A549 (cell line): ENCODE data around the gene KLHL13.

ENCODE experiments used
- CHD4 ChIP-seq: fragments of 200-600 bp; sonication (generic); IDR thresholded peaks from 2 replicates; pipeline ENCODE4 v1.6.1; 2016; ENCODE audit warnings: antibody characterized with exemption, mild to moderate bottlenecking, borderline replicate concordance
- EP300 ChIP-seq, 2 experiments: fragments of >200 bp; sonication (Bioruptor Twin); formaldehyde crosslinking; IDR thresholded peaks; 2 replicates in 1 of 2; 3 replicates in 1 of 2; pipeline ENCODE4 v1.6.1; 2016 to 2017
- KDM1A ChIP-seq: fragments of 200-600 bp; sonication (generic); IDR thresholded peaks from 2 replicates; pipeline ENCODE4 v1.6.1; 2016; ENCODE audit warnings: low read depth, mild to moderate bottlenecking
- NR3C1 ChIP-seq: fragments of >200 bp; sonication (Bioruptor Twin); formaldehyde crosslinking; IDR thresholded peaks from 3 replicates; pipeline ENCODE4 v1.6.1; 2017
- POLR2A ChIP-seq: IDR thresholded peaks from 2 replicates; pipeline ENCODE4 v1.6.1; 2012; ENCODE audit warnings: mild to moderate bottlenecking, low read length
- RFX5 ChIP-seq: fragments of 450-650 bp; IDR thresholded peaks from 2 replicates; pipeline ENCODE4 v1.7.1; 2014; ENCODE audit warnings: antibody characterized with exemption, mild to moderate bottlenecking, moderate library complexity
- TF ChIP-seq, protein P1 (sequence below): fragments of >200 bp; sonication (Bioruptor Twin); formaldehyde crosslinking; IDR thresholded peaks from 3 replicates; pipeline ENCODE4 v1.5.1; 2016
- TF ChIP-seq, protein P2 (sequence below): IDR thresholded peaks from 2 replicates; pipeline ENCODE4 v1.6.1; 2012
- TF ChIP-seq, protein P3 (sequence below): fragments of 450-650 bp; IDR thresholded peaks from 2 replicates; pipeline ENCODE4 v1.6.1; 2014; ENCODE audit warnings: antibody characterized with exemption
- TF ChIP-seq, protein P4 (sequence below): fragments of 200-600 bp; sonication (generic); IDR thresholded peaks from 2 replicates; pipeline ENCODE4 v1.6.1; 2016; ENCODE audit warnings: antibody characterized with exemption, mild to moderate bottlenecking, moderate library complexity

DNA sequence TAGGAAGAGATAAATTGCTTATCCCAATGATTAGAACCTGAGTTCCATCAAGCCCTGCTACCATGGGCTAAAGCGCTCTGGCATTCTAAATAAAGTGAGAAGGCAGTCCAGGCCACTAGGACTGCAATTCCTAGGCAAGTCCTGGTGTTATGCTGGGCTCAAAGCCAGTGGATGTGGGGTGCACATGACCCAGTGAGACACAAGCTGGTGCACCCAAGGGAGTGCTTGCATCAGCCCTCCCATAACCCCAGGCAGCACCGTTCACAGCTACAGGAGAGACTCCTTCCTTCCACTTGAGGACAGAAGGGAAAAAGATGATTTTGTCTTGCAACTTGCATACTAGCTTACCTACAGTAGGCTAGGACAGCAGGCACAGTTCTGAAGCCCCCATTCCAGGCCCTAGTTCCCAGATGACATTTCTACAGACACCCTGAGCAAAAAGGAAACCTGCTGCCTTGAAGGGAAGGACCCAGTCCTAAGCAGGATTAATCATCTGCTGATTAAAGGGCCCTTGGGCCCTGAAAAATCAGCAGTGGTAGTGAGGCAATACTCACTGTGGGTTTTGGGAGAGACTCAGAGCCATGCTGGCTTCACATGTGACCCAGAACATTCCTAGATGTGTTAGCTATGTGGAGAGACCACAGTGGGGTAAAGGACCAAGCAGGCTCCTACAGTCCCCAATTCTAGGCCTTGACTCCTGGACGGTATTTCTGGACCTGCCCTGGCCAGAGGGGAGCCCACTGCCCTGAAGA lies 77.8 kb downstream of the KLHL13 start:
- TF ChIP-seq KDM1A = no peak
- TF ChIP-seq, protein P1, sequence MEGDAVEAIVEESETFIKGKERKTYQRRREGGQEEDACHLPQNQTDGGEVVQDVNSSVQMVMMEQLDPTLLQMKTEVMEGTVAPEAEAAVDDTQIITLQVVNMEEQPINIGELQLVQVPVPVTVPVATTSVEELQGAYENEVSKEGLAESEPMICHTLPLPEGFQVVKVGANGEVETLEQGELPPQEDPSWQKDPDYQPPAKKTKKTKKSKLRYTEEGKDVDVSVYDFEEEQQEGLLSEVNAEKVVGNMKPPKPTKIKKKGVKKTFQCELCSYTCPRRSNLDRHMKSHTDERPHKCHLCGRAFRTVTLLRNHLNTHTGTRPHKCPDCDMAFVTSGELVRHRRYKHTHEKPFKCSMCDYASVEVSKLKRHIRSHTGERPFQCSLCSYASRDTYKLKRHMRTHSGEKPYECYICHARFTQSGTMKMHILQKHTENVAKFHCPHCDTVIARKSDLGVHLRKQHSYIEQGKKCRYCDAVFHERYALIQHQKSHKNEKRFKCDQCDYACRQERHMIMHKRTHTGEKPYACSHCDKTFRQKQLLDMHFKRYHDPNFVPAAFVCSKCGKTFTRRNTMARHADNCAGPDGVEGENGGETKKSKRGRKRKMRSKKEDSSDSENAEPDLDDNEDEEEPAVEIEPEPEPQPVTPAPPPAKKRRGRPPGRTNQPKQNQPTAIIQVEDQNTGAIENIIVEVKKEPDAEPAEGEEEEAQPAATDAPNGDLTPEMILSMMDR = no peak
- TF ChIP-seq POLR2A = no peak
- no peak for TF ChIP-seq EP300 (IDR thresholded peaks at IDR 0.05)
- TF ChIP-seq RFX5 = no peak
- no peak for TF ChIP-seq NR3C1
- TF ChIP-seq, protein P2, sequence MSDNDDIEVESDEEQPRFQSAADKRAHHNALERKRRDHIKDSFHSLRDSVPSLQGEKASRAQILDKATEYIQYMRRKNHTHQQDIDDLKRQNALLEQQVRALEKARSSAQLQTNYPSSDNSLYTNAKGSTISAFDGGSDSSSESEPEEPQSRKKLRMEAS = no peak
- TF ChIP-seq, protein P3, sequence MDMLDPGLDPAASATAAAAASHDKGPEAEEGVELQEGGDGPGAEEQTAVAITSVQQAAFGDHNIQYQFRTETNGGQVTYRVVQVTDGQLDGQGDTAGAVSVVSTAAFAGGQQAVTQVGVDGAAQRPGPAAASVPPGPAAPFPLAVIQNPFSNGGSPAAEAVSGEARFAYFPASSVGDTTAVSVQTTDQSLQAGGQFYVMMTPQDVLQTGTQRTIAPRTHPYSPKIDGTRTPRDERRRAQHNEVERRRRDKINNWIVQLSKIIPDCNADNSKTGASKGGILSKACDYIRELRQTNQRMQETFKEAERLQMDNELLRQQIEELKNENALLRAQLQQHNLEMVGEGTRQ = no peak
- no peak for TF ChIP-seq CHD4
- TF ChIP-seq, protein P4, sequence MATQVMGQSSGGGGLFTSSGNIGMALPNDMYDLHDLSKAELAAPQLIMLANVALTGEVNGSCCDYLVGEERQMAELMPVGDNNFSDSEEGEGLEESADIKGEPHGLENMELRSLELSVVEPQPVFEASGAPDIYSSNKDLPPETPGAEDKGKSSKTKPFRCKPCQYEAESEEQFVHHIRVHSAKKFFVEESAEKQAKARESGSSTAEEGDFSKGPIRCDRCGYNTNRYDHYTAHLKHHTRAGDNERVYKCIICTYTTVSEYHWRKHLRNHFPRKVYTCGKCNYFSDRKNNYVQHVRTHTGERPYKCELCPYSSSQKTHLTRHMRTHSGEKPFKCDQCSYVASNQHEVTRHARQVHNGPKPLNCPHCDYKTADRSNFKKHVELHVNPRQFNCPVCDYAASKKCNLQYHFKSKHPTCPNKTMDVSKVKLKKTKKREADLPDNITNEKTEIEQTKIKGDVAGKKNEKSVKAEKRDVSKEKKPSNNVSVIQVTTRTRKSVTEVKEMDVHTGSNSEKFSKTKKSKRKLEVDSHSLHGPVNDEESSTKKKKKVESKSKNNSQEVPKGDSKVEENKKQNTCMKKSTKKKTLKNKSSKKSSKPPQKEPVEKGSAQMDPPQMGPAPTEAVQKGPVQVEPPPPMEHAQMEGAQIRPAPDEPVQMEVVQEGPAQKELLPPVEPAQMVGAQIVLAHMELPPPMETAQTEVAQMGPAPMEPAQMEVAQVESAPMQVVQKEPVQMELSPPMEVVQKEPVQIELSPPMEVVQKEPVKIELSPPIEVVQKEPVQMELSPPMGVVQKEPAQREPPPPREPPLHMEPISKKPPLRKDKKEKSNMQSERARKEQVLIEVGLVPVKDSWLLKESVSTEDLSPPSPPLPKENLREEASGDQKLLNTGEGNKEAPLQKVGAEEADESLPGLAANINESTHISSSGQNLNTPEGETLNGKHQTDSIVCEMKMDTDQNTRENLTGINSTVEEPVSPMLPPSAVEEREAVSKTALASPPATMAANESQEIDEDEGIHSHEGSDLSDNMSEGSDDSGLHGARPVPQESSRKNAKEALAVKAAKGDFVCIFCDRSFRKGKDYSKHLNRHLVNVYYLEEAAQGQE = no peak
